Measurements from ENCODE around the gene C20orf144. TPM values are rescaled to one million over a fixed set of nuclear protein-coding genes. Genes with fewer than 3 reads are reported as not detected.

Gene C20orf144
- total RNA-seq, 1 donor from 2014 or later: 0.09 TPM

- no peak overlapping the region for H3K27ac Mint-ChIP-seq
These were observed 5.1 kb downstream of the C20orf144 start for GRCh38 chr20:33667245-33667675.

GRCh38 chr20:33667676-33668465 is 5.7 kb downstream of the C20orf144 start:
- Mint-ChIP-seq H3K4me1 (peaks cover 28% of the 10 kb centered on the region), H3K36me3 (peaks cover 14% of the 10 kb centered on the region), H3K27me3 (ENCODE audit: low read depth) (no peaks in the 10 kb centered on the region), H3K27ac (no peak overlapping the region), H3K9me3 (no peaks in the 10 kb centered on the region), H3K4me3 (peak overlapping the region; percentile 56)
- peak in 1 of 2 experiments; percentile 75 for DNase-seq (ENCODE audit: low spot score in 2 of 2, unreplicated experiment in 2 of 2)
- peak; percentile 86 for TF ChIP-seq CTCF (IDR thresholded peaks at IDR 0.05; ENCODE audit: unreplicated experiment)

More at GRCh38 chr20:33667245-33667675, 5.1 kb downstream of the C20orf144 start:
- DNase-seq (ENCODE audit: low spot score in 2 of 2, unreplicated experiment in 2 of 2): no peak
- H3K4me1 Mint-ChIP-seq: peaks cover 26% of the 10 kb centered on the region
- no peak for TF ChIP-seq CTCF (IDR thresholded peaks at IDR 0.05; ENCODE audit: unreplicated experiment)
- H3K4me3 Mint-ChIP-seq: peak overlapping the region; percentile 56
- no peaks in the 10 kb centered on the region for H3K27me3 Mint-ChIP-seq (ENCODE audit: low read depth)
- no peaks in the 10 kb centered on the region for H3K9me3 Mint-ChIP-seq
- peaks cover 14% of the 10 kb centered on the region for H3K36me3 Mint-ChIP-seq

- Mint-ChIP-seq H3K4me3 (no peak overlapping the region), H3K36me3 (peaks cover 14% of the 10 kb centered on the region), H3K27ac (no peak overlapping the region), H3K9me3 (no peaks in the 10 kb centered on the region), H3K4me1 (peaks cover 33% of the 10 kb centered on the region), H3K27me3 (ENCODE audit: low read depth) (no peaks in the 10 kb centered on the region)
- TF ChIP-seq CTCF (IDR thresholded peaks at IDR 0.05; ENCODE audit: unreplicated experiment): no peak
- DNase-seq (ENCODE audit: low spot score in 2 of 2, unreplicated experiment in 2 of 2): no peak
These were observed 6.5 kb downstream of the C20orf144 start for GRCh38 chr20:33668466-33669155.

- H3K9me3 Mint-ChIP-seq: no peaks in the 10 kb centered on the region
- no peak overlapping the region for H3K27ac Mint-ChIP-seq
- H3K4me1 Mint-ChIP-seq: peaks cover 37% of the 10 kb centered on the region
- no peak for TF ChIP-seq CTCF (IDR thresholded peaks at IDR 0.05; ENCODE audit: unreplicated experiment)
- H3K4me3 Mint-ChIP-seq: no peak overlapping the region
- H3K36me3 Mint-ChIP-seq: peaks cover 14% of the 10 kb centered on the region
- DNase-seq (ENCODE audit: low spot score in 2 of 2, unreplicated experiment in 2 of 2): no peak
- no peaks in the 10 kb centered on the region for H3K27me3 Mint-ChIP-seq (ENCODE audit: low read depth)
These were observed 7.1 kb downstream of the C20orf144 start for GRCh38 chr20:33669224-33669623.

- peaks cover 14% of the 10 kb centered on the region for H3K36me3 Mint-ChIP-seq
These were observed 7.9 kb downstream of the C20orf144 start for GRCh38 chr20:33669873-33670640.

More at GRCh38 chr20:33669873-33670640, 7.9 kb downstream of the C20orf144 start:
- no peak overlapping the region for H3K4me3 Mint-ChIP-seq
- no peaks in the 10 kb centered on the region for H3K27me3 Mint-ChIP-seq (ENCODE audit: low read depth)
- peaks cover 32% of the 10 kb centered on the region for H3K4me1 Mint-ChIP-seq
- no peaks in the 10 kb centered on the region for H3K9me3 Mint-ChIP-seq
- TF ChIP-seq CTCF (IDR thresholded peaks at IDR 0.05; ENCODE audit: unreplicated experiment): no peak
- DNase-seq (ENCODE audit: low spot score in 2 of 2, unreplicated experiment in 2 of 2): no peak
- H3K27ac Mint-ChIP-seq: no peak overlapping the region
